ENCODE results near the gene CCDC74B.
"Not testable (repeated sequence)": the region's sequence is repeated elsewhere in the genome, so short reads cannot be mapped to it uniquely, and the experiment has no call there.

Gene CCDC74B

DNA sequence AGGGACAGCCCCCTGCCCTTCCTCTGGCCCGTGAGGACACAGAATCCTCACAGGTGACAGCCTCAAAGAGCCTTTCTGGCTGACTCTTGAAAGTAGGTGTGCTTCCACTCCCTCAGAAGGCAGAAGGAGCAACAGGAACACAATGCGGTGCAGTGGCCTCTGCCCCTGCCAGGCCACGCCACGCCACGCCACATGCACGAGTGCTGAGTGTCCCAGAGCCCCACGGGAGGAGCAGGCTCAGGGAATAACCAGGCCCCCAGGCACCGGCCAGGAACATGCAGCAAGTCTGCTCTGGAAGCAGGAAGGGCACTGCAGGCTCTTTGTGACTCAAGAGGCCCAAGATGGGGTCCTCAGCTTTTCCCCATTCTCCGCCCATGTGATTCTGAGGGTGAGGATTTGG lies 18.1 kb upstream of the CCDC74B start:
- no peak overlapping the region for H3K4me3 ChIP-seq (ENCODE audit: low read depth, low read length)
- TF ChIP-seq, protein P1, sequence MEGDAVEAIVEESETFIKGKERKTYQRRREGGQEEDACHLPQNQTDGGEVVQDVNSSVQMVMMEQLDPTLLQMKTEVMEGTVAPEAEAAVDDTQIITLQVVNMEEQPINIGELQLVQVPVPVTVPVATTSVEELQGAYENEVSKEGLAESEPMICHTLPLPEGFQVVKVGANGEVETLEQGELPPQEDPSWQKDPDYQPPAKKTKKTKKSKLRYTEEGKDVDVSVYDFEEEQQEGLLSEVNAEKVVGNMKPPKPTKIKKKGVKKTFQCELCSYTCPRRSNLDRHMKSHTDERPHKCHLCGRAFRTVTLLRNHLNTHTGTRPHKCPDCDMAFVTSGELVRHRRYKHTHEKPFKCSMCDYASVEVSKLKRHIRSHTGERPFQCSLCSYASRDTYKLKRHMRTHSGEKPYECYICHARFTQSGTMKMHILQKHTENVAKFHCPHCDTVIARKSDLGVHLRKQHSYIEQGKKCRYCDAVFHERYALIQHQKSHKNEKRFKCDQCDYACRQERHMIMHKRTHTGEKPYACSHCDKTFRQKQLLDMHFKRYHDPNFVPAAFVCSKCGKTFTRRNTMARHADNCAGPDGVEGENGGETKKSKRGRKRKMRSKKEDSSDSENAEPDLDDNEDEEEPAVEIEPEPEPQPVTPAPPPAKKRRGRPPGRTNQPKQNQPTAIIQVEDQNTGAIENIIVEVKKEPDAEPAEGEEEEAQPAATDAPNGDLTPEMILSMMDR (IDR thresholded peaks at IDR 0.05; ENCODE audit: low read depth, low read length, missing control alignments): no peak
- no peaks in the 10 kb centered on the region for H3K27me3 ChIP-seq (replicated peaks)
- peaks cover 13% of the 10 kb centered on the region for H3K36me3 ChIP-seq (replicated peaks)
- DNase-seq: no peak
- in situ Hi-C loops (cut with HindIII; ENCODE audit: low pct_ligation_motif_present, low sequenced_read_pairs): no loop called here
- no peak overlapping the region for H3K27ac ChIP-seq

DNA sequence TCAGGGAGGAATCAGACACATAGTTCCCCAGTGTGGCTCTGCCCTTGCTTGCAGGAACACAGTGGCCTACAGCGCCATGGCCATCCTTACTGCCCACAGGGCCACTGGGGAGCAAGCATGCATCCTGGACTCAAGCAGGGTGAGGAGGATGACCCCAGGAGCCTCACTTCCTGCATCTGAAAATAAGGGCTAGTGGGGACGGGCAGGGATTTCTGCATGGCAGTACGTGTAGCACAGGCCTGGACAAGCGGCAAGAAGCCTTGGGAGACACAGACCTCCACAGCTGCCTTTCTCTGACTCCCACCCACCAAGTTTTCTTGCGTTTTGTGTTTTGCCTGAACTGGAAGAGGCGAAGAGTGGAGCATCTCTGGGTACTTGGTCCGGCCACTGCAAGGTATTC lies 17.6 kb upstream of the CCDC74B start:
- DNase-seq; H3K27me3 ChIP-seq (replicated peaks); H3K4me3 ChIP-seq (ENCODE audit: low read depth, low read length); in situ Hi-C loops (cut with HindIII; ENCODE audit: low pct_ligation_motif_present, low sequenced_read_pairs); H3K27ac ChIP-seq: not testable (repeated sequence)
- H3K36me3 ChIP-seq (replicated peaks): peaks cover 13% of the 10 kb centered on the region

DNA sequence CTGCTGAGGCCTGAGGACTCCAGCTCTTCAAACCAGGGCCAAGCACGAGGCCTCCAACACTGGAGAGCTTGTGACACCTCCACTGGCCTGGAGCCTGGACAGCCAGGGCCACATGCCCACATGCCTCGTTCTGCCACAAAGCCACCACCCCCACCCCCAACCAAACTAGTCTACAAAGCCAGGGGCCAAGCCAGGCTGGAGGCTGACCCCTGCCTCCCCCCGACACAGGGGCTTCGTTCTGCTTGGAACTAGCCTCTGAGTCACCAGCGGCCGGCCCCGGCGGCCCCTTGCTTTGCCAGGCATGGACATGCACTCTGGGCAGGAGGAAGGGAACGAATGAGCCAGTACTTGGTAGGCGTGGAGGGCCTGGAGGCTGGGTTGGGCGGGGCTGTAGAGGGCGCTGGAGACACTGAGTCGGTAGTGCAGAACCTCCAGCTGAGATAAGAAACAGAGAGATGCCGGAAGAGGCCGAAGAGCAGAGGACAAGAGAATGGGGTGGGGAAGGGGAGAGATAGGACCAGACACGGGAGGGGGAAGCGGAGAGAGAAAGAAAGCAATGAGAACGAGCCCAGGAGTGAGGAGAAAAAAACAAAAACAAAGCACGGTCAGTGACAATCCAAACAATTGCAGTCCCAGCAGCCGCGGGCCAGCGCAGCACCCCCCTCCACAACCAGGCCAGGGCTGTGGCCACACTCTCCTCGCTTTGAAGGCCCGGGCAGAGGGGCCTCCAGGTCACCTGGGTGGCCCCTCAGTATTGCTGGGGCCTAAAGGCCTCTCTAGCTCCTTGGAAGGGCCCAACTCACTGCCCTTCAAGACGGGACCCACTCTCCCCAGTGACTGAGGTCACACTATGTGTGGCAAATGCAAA lies 16.2 kb upstream of the CCDC74B start:
- peaks cover 13% of the 10 kb centered on the region for H3K36me3 ChIP-seq (replicated peaks)

GRCh38 chr2:130160131-130160530 lies 15.2 kb upstream of the CCDC74B start:
- Histone ChIP-seq H3K36me3 (replicated peaks) (peaks cover 10% of the 10 kb centered on the region), H3K4me3 (ENCODE audit: low read depth, low read length) (no peak overlapping the region), H3K27me3 (replicated peaks) (no peaks in the 10 kb centered on the region), H3K27ac (no peak overlapping the region)
- in situ Hi-C loops (cut with HindIII; ENCODE audit: low pct_ligation_motif_present, low sequenced_read_pairs): no loop called here
- DNase-seq: no peak
- TF ChIP-seq, protein P1 (IDR thresholded peaks at IDR 0.05; ENCODE audit: low read depth, low read length, missing control alignments): no peak

More for the DNA sequence above, 16.2 kb upstream of the CCDC74B start:
- H3K27ac ChIP-seq; H3K27me3 ChIP-seq (replicated peaks); DNase-seq; in situ Hi-C loops (cut with HindIII; ENCODE audit: low pct_ligation_motif_present, low sequenced_read_pairs); H3K4me3 ChIP-seq (ENCODE audit: low read depth, low read length): not testable (repeated sequence)
- TF ChIP-seq, protein P1 (IDR thresholded peaks at IDR 0.05; ENCODE audit: low read depth, low read length, missing control alignments): peak; percentile 20

GRCh38 chr2:130159376-130159775 lies 14.5 kb upstream of the CCDC74B start:
- H3K4me3 ChIP-seq (ENCODE audit: low read depth, low read length); H3K27ac ChIP-seq; in situ Hi-C loops (cut with HindIII; ENCODE audit: low pct_ligation_motif_present, low sequenced_read_pairs); DNase-seq; H3K27me3 ChIP-seq (replicated peaks): not testable (repeated sequence)
- peaks cover 15% of the 10 kb centered on the region for H3K36me3 ChIP-seq (replicated peaks)

DNA sequence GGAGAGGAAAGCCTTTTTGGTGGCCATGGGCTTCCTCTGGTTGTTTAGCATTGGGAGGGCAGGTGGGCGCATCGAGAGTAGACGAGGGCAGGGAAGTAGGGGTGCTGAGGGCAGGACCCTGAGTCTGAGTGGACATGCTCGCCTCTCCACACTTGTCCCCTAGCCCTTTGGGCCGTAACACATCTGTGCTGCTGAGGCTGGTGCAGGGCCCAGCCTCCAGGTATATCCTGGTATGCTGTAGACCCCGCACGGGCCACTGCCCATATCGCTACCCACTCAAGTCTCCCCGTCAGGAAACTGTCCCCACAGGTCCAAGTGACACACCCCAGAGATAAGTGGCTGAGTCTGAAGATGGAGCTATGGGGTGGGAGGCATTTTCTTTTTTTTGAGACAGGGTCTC lies 13.7 kb upstream of the CCDC74B start:
- Histone ChIP-seq H3K36me3 (replicated peaks) (peaks cover 9% of the 10 kb centered on the region), H3K27ac (no peak overlapping the region), H3K27me3 (replicated peaks) (no peaks in the 10 kb centered on the region), H3K4me3 (ENCODE audit: low read depth, low read length) (no peak overlapping the region)
- TF ChIP-seq, protein P1 (IDR thresholded peaks at IDR 0.05; ENCODE audit: low read depth, low read length, missing control alignments): no peak
- in situ Hi-C loops (cut with HindIII; ENCODE audit: low pct_ligation_motif_present, low sequenced_read_pairs): no loop called here
- DNase-seq: no peak

DNA sequence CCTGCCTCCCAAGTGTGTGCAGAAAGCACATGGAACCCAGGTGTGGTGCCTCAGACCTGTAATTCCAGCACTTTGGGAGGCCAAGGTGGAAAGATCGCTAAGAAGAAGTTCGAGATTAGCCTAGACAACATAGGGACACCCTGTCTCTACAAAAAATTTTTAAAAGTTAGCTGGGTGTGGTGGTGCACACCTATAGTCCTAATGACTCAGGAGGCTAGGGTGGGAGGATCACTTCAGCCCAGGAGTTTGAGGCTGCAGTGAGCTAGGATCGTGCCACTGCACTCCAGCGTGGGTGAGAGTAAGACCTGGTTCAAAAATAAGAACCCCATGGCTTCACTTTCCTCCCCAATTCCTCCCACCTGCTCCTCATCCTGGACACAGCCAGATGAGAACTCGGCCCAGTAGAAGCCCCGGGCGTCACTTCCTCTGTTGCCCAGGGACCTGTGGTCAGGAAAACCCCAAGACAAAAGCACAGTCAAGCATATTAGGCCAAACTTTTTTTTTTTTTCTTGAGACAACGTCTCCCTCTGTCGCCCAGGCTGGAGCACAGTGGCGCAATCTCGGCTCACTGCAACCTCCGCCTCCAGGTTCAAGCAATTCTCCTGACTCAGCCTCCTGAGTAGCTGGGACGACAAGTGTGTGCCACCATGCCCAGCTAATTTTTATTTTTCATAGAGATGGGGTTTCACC lies 13.1 kb upstream of the CCDC74B start:
- H3K27me3 ChIP-seq (replicated peaks); H3K27ac ChIP-seq; in situ Hi-C loops (cut with HindIII; ENCODE audit: low pct_ligation_motif_present, low sequenced_read_pairs); H3K36me3 ChIP-seq (replicated peaks); H3K4me3 ChIP-seq (ENCODE audit: low read depth, low read length): not testable (repeated sequence)
- peak; percentile 16 for DNase-seq

- H3K27ac ChIP-seq; in situ Hi-C loops (cut with HindIII; ENCODE audit: low pct_ligation_motif_present, low sequenced_read_pairs); DNase-seq; H3K27me3 ChIP-seq (replicated peaks); H3K4me3 ChIP-seq (ENCODE audit: low read depth, low read length): not testable (repeated sequence)
- H3K36me3 ChIP-seq (replicated peaks): peaks cover 12% of the 10 kb centered on the region
Observed at GRCh38 chr2:130157354-130157753, 12.4 kb upstream of the CCDC74B start.
